T-cell (primary cell): ENCODE results near the gene FAM72A. TPM values are rescaled to one million over a fixed set of nuclear protein-coding genes. Genes with fewer than 3 reads are reported as not detected.
A peak's percentile ranks its signal among the peaks of the same experiment; 100 is the strongest.
"Not testable (repeated sequence)": the region's sequence is repeated elsewhere in the genome, so short reads cannot be mapped to it uniquely, and the experiment has no call there.

Source experiments
- ATAC-seq, 4 experiments: fragments of 200-7000 bp in 3 of 4; fragments of 150-1000 bp in 1 of 4; cut with Tn5 transposase; replicated peaks in 1 of 4; 1 replicate in 3 of 4; 2 replicates in 1 of 4; pipeline ENCODE4 v1.10.0; 2021; ENCODE audit warnings: moderate library complexity in 3 of 4, mild to moderate bottlenecking in 2 of 4, moderate number of reproducible peaks in 1 of 4
- CTCF ChIA-PET, 2 donors: fragments of 300-600 bp; sonication (Branson Sonifier 250); formaldehyde crosslinking; loops; one replicate each; lab custom pipeline; 2022; ENCODE audit warnings: antibody characterized with exemption in 2 of 2; lab: Charles Lee
- POLR2A ChIA-PET, 2 donors: fragments of 300-600 bp; sonication (Branson Sonifier 250); formaldehyde crosslinking; loops; one replicate each; lab custom pipeline; 2022; ENCODE audit warnings: antibody characterized with exemption in 2 of 2; lab: Charles Lee
- DNase-seq, 35 experiments: peaks; one replicate each; pipeline versions ENCODE4 v3.0.0 to v3.0.0-alpha.2; 2013 to 2023
- H3K27ac ChIP-seq: one replicate; pipeline ENCODE4 v1.5.1; 2013; ENCODE audit warnings: low read length
- H3K27me3 ChIP-seq, 2 experiments: replicated peaks in 1 of 2; 1 replicate in 1 of 2; 2 replicates in 1 of 2; pipeline versions ENCODE4 v1.6.1 to v1.7.0; 2013; ENCODE audit warnings: low read length in 1 of 2, mixed read lengths in 1 of 2; ENCODE audit not compliant: control insufficient read depth in 2 of 2, insufficient read depth in 2 of 2; ENCODE audit errors: extremely low read depth in 1 of 2
- H3K36me3 ChIP-seq, 2 donors: 1 replicate in 1 of 2; 2 replicates in 1 of 2; pipeline versions ENCODE4 v1.6.1 to v1.7.0; 2013; ENCODE audit warnings: low read length in 1 of 2; ENCODE audit not compliant: control insufficient read depth in 2 of 2, insufficient read depth in 1 of 2; ENCODE audit errors: extremely low read depth in 1 of 2
- H3K4me1 ChIP-seq, 2 experiments: 1 replicate in 1 of 2; 2 replicates in 1 of 2; pipeline versions ENCODE4 v1.6.1 to v1.7.0; 2013; ENCODE audit warnings: low read length in 2 of 2, mixed read lengths in 1 of 2; ENCODE audit not compliant: insufficient read depth in 2 of 2, control insufficient read depth in 1 of 2; ENCODE audit errors: extremely low read depth in 1 of 2
- H3K4me3 ChIP-seq, 2 donors: 1 replicate in 1 of 2; 2 replicates in 1 of 2; pipeline versions ENCODE4 v1.5.1 to v1.7.0; 2013; ENCODE audit warnings: mild to moderate bottlenecking in 2 of 2, low read length in 1 of 2, moderate library complexity in 1 of 2; ENCODE audit not compliant: control insufficient read depth in 1 of 2; ENCODE audit errors: extremely low read depth in 1 of 2
- H3K9me3 ChIP-seq: 2 replicates; pipeline ENCODE4 v1.7.0; 2013
- H3K27ac Mint-ChIP-seq, 2 donors: one replicate each; pipeline ENCODE4 v1.8.0; 2020 to 2021; ENCODE audit warnings: mild to moderate bottlenecking in 2 of 2, mixed read lengths in 2 of 2
- H3K27me3 Mint-ChIP-seq, 2 donors: one replicate each; pipeline ENCODE4 v1.8.0; 2021 to 2022; ENCODE audit warnings: mixed read lengths in 2 of 2
- H3K36me3 Mint-ChIP-seq: one replicate; pipeline ENCODE4 v1.8.0; 2021; ENCODE audit warnings: mixed read lengths
- H3K4me1 Mint-ChIP-seq, 3 donors: one replicate each; pipeline ENCODE4 v1.8.0; 2020 to 2022; ENCODE audit warnings: mixed read lengths in 3 of 3, mild to moderate bottlenecking in 1 of 3
- H3K4me3 Mint-ChIP-seq, 3 donors: one replicate each; pipeline ENCODE4 v1.8.0; 2020 to 2022; ENCODE audit warnings: mild to moderate bottlenecking in 3 of 3, mixed read lengths in 3 of 3, moderate library complexity in 3 of 3
- H3K9me3 Mint-ChIP-seq, 3 donors: one replicate each; pipeline ENCODE4 v1.8.0; 2020 to 2022; ENCODE audit warnings: mixed read lengths in 3 of 3
- whole genome bisulfite sequencing: methylation state at CpG from one replicate; pipeline ENCODE4 v1.1.5; 2013; ENCODE audit warnings: missing lambda C conversion rate; ENCODE audit not compliant: insufficient coverage; 5-methylcytosine and 5-hydroxymethylcytosine counted together
- total RNA-seq, 35 experiments: library from RNA in 6 of 35; stranded (reverse) in 6 of 35; fragments of 120-200 nt in 1 of 35; gene quantifications; one replicate each; pipeline versions ENCODE4 v1.2.1 to v1.2.4 and lab custom pipeline; 2013 to 2026

The FAM72A gene
- total RNA-seq, 5 donors from 2014 or later (not counting 1 experiment from before 2014, with no cell fraction given) = 0.30 to 1.7 (median 1.5) TPM

GRCh38 chr1:206235190-206235589 lies 32.6 kb upstream of the FAM72A start:
- H3K4me1 Mint-ChIP-seq, H3K4me1 ChIP-seq, CTCF ChIA-PET, H3K4me3 Mint-ChIP-seq, H3K27me3 ChIP-seq, H3K9me3 ChIP-seq, H3K27ac ChIP-seq, H3K27me3 Mint-ChIP-seq, H3K27ac Mint-ChIP-seq, ATAC-seq, POLR2A ChIA-PET, H3K9me3 Mint-ChIP-seq, DNase-seq, H3K4me3 ChIP-seq, H3K36me3 Mint-ChIP-seq, H3K36me3 ChIP-seq: not testable (repeated sequence)
- no CpG with 5 or more reads among the region's 2 CpGs for WGBS

- H3K27me3 ChIP-seq, H3K4me3 ChIP-seq, H3K27me3 Mint-ChIP-seq, H3K4me3 Mint-ChIP-seq, POLR2A ChIA-PET, H3K27ac Mint-ChIP-seq, H3K36me3 ChIP-seq, H3K27ac ChIP-seq, H3K9me3 ChIP-seq, H3K9me3 Mint-ChIP-seq, H3K4me1 Mint-ChIP-seq, ATAC-seq, H3K36me3 Mint-ChIP-seq, CTCF ChIA-PET, H3K4me1 ChIP-seq, DNase-seq: not testable (repeated sequence)
- WGBS = no CpG with 5 or more reads among the region's 3 CpGs
Observed at GRCh38 chr1:206234189-206234916, 31.7 kb upstream of the FAM72A start.

- no CpG with 5 or more reads among the region's 5 CpGs for WGBS
- H3K27me3 Mint-ChIP-seq, CTCF ChIA-PET, H3K36me3 Mint-ChIP-seq, H3K36me3 ChIP-seq, H3K9me3 ChIP-seq, H3K4me3 Mint-ChIP-seq, POLR2A ChIA-PET, H3K4me1 Mint-ChIP-seq, H3K9me3 Mint-ChIP-seq, DNase-seq, H3K4me3 ChIP-seq, H3K27ac ChIP-seq, H3K27me3 ChIP-seq, H3K4me1 ChIP-seq, H3K27ac Mint-ChIP-seq: not testable (repeated sequence)
- peak in 1 of 4 experiments; percentile 50 for ATAC-seq
Observed at GRCh38 chr1:206232970-206233645, 30.5 kb upstream of the FAM72A start.

DNA sequence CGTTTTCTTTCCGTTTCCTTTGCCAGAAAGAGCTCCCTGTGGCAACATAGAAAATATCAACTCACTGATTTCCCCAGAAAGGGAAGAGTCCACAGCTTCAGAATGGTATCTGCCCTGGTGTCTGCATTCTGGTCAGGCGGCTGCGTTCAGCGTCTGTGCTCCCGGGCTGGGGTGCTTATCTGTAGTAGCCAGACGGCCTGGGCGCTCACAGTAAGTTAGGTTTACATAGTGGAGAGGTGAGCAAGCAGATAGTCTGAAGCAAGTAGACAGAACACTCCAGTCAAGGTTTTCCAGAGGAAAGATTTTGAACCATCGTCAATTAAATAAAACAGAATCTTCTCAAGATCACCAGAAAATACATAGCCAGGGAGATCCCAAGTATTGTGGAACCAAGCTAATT lies 29.4 kb upstream of the FAM72A start:
- H3K27me3 Mint-ChIP-seq, H3K4me3 Mint-ChIP-seq: not testable (repeated sequence)
- 100% methylated on average over 2 of the region's 9 CpGs for WGBS

DNA sequence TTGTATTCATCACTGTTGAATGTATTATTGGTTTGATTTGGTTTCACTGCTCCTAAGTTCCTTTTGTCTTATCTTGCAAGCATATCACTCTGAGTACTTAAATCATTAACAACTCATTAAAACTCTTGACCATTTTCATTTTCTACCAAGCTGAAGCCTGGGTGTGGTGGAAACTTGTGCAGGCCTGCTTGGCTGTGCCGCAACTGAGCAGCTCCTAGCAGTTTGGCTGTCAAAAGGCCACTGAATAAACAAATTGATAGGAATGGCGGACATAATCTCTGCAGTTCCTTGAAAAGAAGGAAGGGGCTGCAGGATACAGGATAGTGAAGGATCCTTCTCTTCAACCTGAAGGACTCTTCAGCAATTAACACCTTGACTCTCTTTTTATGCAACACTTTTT lies 26.6 kb upstream of the FAM72A start:
- ATAC-seq, H3K4me3 Mint-ChIP-seq, H3K27me3 Mint-ChIP-seq, H3K27ac Mint-ChIP-seq, H3K36me3 Mint-ChIP-seq, H3K9me3 Mint-ChIP-seq, H3K36me3 ChIP-seq, CTCF ChIA-PET, H3K4me1 Mint-ChIP-seq, H3K9me3 ChIP-seq, H3K27me3 ChIP-seq, POLR2A ChIA-PET, DNase-seq, H3K4me1 ChIP-seq, H3K4me3 ChIP-seq, H3K27ac ChIP-seq: not testable (repeated sequence)
- WGBS = no CpG with 5 or more reads among the region's 2 CpGs

More for the DNA sequence above, 29.4 kb upstream of the FAM72A start:
- H3K9me3 ChIP-seq, POLR2A ChIA-PET, ATAC-seq, H3K27ac ChIP-seq, CTCF ChIA-PET, H3K4me1 Mint-ChIP-seq, H3K4me3 ChIP-seq, H3K36me3 Mint-ChIP-seq, H3K4me1 ChIP-seq, H3K27me3 ChIP-seq, H3K9me3 Mint-ChIP-seq, H3K36me3 ChIP-seq, DNase-seq, H3K27ac Mint-ChIP-seq: not testable (repeated sequence)

DNA sequence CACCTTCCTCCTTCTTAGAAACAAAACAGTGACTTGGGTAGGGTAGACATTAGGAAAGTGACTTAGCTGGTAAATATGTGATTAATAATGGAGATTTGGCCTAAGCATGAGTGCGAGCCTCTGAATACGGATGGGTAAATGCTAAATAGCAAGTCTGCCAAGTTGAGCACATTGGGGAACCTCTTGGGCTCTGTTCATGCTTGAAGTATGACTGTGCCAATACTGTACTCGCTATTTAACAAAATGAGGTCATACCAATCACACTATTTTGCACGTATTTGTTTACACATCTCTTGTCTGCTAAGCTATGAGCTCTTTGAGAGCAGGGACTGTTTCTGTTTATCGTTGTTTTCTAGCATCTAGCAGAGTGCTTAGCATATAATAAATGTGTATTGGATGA lies 24.2 kb upstream of the FAM72A start:
- H3K4me1 Mint-ChIP-seq, H3K4me1 ChIP-seq, ATAC-seq, H3K27me3 Mint-ChIP-seq, H3K9me3 ChIP-seq, H3K9me3 Mint-ChIP-seq, H3K36me3 Mint-ChIP-seq, H3K27ac Mint-ChIP-seq, DNase-seq, CTCF ChIA-PET, POLR2A ChIA-PET, H3K4me3 ChIP-seq, H3K27ac ChIP-seq, H3K4me3 Mint-ChIP-seq, H3K36me3 ChIP-seq, H3K27me3 ChIP-seq: not testable (repeated sequence)
- no CpG with 5 or more reads among the region's 5 CpGs for WGBS
